Large intestine (tissue), 3 donors: ENCODE measurements around the gene CEMIP. TPM values are rescaled to one million over a fixed set of nuclear protein-coding genes. Genes with fewer than 3 reads are reported as not detected.

Experiments
- DNase-seq, 2 donors: peaks; one replicate each; pipeline versions ENCODE4 v3.0.0 to v3.0.0-alpha.2; 2013
- H3K27ac ChIP-seq: one replicate; pipeline ENCODE4 v1.5.1; 2013; ENCODE audit warnings: low read length
- H3K27me3 ChIP-seq: 2 replicates; pipeline ENCODE4 v1.6.1; 2013; ENCODE audit warnings: low read length; ENCODE audit not compliant: control insufficient read depth, insufficient read depth
- H3K36me3 ChIP-seq: 2 replicates; pipeline ENCODE4 v1.6.1; 2013; ENCODE audit warnings: low read length; ENCODE audit not compliant: control insufficient read depth, insufficient read depth
- H3K4me1 ChIP-seq: one replicate; pipeline ENCODE4 v1.6.1; 2013; ENCODE audit warnings: low read length; ENCODE audit not compliant: control insufficient read depth, insufficient read depth
- H3K4me3 ChIP-seq: one replicate; pipeline ENCODE4 v1.5.1; 2013; ENCODE audit warnings: low read length
- H3K9me3 ChIP-seq: one replicate; pipeline ENCODE4 v1.6.1; 2013; ENCODE audit warnings: mild to moderate bottlenecking, low read depth, low read length, moderate library complexity; ENCODE audit not compliant: control insufficient read depth
- WGBS: methylation state at CpG from one replicate; pipeline ENCODE4 v1.1.5; 2013; ENCODE audit warnings: low lambda C conversion rate; ENCODE audit not compliant: insufficient coverage; 5-methylcytosine and 5-hydroxymethylcytosine counted together
- polyA plus RNA-seq: library from polyadenylated mRNA; unstranded; fragments of 120-200 nt; gene quantifications from one replicate; pipeline ENCODE4 v1.2.1, GENCODE V29; 2013

Gene CEMIP
- polyA plus RNA-seq, 1 donor, result 2.5 TPM

DNA sequence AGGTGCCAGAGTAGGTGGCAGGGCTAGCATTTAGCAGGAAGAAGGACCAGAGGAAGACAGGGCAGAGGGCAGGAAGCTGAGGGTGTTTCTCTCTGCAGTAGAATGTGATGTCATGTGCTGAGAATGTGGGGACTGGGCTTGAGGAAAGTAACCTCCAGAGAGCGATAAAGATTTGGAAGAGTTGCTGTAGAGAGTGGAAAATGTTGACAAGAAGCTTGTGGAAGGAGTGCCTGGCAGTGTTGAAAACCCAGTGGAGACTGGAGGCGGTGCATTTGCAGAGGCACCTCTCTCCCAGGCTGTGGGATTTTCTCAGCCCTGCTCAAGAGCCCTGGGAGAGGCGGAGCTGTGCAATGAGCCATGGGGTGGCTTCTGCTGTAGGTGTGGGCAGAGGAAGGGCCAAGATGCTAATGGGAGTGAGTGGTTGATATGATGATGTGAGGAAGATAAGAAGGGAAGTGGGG is 155.6 kb downstream of the CEMIP start:
- no peak for DNase-seq
- Histone ChIP-seq H3K4me1 (no peaks in the 10 kb centered on the region), H3K36me3 (no peaks in the 10 kb centered on the region), H3K27ac (no peak overlapping the region), H3K27me3 (no peaks in the 10 kb centered on the region), H3K9me3 (no peaks in the 10 kb centered on the region), H3K4me3 (no peak overlapping the region)
- no CpG with 5 or more reads among the region's 3 CpGs for WGBS

DNA sequence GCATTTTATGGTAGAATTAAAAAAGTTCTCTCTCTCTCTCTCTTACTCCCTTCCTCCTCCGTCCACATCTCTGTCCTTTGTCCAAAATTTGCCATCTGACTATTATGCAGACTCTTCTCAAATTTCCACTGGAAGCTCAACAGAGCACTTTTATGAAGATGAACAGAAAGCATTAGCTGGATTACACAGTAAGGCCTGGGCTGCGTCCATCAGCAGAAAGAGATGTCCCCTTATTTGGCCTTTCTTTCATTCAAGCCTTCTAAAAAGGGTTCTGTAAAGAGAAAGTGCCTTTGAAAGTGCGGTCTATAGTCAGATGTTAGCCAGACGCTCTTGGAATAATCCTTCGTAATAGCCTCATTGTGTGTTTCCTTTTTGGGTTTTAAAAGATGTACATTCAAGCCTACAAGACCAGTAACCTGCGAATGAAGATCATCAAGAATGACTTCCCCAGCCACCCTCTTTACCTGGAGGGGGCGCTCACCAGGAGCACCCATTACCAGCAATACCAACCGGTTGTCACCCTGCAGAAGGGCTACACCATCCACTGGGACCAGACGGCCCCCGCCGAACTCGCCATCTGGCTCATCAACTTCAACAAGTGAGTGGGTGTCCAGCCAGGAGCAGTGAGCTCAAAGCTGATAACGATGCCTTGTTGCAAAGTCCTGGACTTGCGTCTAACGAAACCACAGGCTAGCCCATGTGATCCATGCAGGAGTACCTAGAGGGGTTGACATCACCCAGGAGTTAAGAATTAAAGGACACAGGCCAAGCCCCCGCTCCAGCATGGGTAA is 157.3 kb downstream of the CEMIP start:
- Histone ChIP-seq H3K27ac (no peak overlapping the region), H3K27me3 (no peaks in the 10 kb centered on the region), H3K9me3 (no peaks in the 10 kb centered on the region), H3K36me3 (peaks cover 5% of the 10 kb centered on the region), H3K4me1 (no peaks in the 10 kb centered on the region), H3K4me3 (no peak overlapping the region)
- WGBS, result 100% methylated on average over 2 of the region's 16 CpGs
- no peak for DNase-seq

DNA sequence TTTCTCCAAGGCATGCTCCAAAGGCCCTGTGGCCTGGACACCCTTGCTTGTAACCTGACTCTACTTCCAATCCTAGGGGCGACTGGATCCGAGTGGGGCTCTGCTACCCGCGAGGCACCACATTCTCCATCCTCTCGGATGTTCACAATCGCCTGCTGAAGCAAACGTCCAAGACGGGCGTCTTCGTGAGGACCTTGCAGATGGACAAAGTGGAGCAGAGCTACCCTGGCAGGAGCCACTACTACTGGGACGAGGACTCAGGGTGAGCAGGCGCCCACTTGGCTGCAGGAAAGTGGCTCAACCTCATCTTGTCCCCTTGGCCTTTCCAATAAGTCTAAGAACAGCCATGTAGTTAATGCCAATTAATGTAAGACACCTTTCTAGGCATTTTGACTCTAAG is 158.5 kb downstream of the CEMIP start:
- no CpG with 5 or more reads among the region's 12 CpGs for WGBS
- DNase-seq, result no peak
- Histone ChIP-seq H3K36me3 (peaks cover 14% of the 10 kb centered on the region), H3K27ac (no peak overlapping the region), H3K4me3 (no peak overlapping the region), H3K9me3 (no peaks in the 10 kb centered on the region), H3K4me1 (no peaks in the 10 kb centered on the region), H3K27me3 (no peaks in the 10 kb centered on the region)

DNA sequence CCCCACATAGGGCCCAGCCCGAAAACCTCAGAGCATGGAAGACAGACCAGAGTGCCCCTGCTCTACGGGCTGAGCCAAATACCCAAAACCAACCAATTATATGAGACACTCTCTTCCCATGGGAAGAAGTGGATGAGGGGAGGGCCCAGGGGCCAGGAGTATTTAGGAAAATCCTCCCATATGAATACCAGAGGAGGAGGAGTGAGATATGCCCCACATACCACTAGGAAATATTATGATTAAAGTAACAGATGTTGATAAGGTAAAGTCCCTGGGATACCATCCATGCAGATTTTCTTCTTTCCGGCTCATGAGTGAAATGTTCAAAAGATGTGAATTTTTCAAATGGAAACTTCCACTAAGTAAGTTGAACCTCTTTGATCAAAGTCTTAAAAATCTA is 160.0 kb downstream of the CEMIP start:
- H3K4me1 ChIP-seq, result no peaks in the 10 kb centered on the region
- DNase-seq, result no peak
- H3K9me3 ChIP-seq, result no peaks in the 10 kb centered on the region
- 100% methylated on average over 1 of the region's 3 CpGs for WGBS
- H3K27me3 ChIP-seq, result no peaks in the 10 kb centered on the region
- no peak overlapping the region for H3K27ac ChIP-seq
- no peak overlapping the region for H3K4me3 ChIP-seq
- H3K36me3 ChIP-seq, result peaks cover 22% of the 10 kb centered on the region

DNA sequence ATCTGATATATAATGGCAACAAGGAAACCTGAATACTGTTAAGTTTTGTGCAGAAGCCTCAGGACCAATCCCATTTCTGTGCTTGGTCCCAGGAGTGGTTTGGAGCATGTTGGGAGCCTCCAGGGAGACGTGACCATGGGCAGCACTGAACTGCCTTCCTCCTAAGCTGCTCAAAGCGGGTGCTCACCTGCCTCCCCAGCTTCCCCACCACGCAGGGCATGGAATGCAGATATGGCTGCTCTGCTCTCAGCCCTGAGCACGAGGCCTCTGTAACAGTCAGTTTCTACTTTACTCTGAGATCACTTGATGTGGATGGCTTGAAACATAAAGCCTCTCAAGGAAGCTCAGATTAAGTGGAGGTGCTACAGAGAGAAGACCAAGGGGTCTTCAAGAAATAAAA is 161.2 kb downstream of the CEMIP start:
- no peaks in the 10 kb centered on the region for H3K27me3 ChIP-seq
- no peak overlapping the region for H3K4me3 ChIP-seq
- no peaks in the 10 kb centered on the region for H3K9me3 ChIP-seq
- DNase-seq, result no peak
- no CpG with 5 or more reads among the region's 4 CpGs for WGBS
- peaks cover 22% of the 10 kb centered on the region for H3K36me3 ChIP-seq
- no peaks in the 10 kb centered on the region for H3K4me1 ChIP-seq
- no peak overlapping the region for H3K27ac ChIP-seq

DNA sequence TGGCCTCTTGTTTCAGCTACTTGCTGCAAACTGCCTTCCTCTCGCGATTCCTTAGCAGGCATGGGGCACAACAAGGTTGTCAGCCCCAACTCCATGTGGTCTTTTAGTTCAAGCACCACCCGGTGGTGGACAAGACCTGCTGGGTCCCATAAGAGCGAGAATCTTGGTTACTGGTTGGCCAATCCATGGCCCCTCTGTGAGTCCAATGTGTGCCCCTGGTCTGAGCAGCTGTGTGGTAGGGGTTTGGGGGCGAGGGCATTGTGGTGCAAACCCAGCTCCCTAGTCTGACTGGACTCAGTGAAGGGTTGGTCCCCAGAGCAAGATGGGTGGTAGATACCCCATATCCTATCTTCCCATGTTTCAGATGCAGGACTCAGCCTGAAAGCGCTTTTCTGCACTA is 161.7 kb downstream of the CEMIP start:
- H3K27ac ChIP-seq, result no peak overlapping the region

DNA sequence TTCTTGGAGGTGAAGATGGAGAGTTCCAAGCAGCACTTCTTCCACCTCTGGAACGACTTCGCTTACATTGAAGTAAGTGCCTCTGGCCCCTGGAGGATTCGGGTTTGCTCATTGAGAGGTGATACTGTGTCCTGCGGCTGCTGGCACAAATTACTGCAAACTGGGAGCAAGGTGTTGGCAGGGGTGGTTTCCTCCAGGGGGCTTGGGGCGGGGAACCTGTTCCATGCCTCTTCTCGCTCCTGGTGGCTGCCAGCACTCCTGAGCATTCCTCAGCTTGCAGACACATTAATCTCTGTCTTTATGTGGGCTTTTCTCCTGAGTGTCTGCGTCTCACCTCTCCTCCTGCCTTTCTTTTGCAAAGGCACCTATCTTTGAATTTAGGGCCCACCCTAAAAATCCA is 163.1 kb downstream of the CEMIP start:
- no peaks in the 10 kb centered on the region for H3K9me3 ChIP-seq
- H3K4me3 ChIP-seq, result no peak overlapping the region
- no peak overlapping the region for H3K27ac ChIP-seq
- H3K36me3 ChIP-seq, result peaks cover 36% of the 10 kb centered on the region
- no CpG with 5 or more reads among the region's 7 CpGs for WGBS
- no peaks in the 10 kb centered on the region for H3K27me3 ChIP-seq
- H3K4me1 ChIP-seq, result no peaks in the 10 kb centered on the region
- no peak for DNase-seq

More for the DNA sequence above, 161.7 kb downstream of the CEMIP start:
- Histone ChIP-seq H3K4me3 (no peak overlapping the region), H3K4me1 (no peaks in the 10 kb centered on the region), H3K36me3 (peaks cover 22% of the 10 kb centered on the region), H3K9me3 (no peaks in the 10 kb centered on the region), H3K27me3 (no peaks in the 10 kb centered on the region)
- DNase-seq, result no peak
- no CpG with 5 or more reads among the region's 6 CpGs for WGBS

DNA sequence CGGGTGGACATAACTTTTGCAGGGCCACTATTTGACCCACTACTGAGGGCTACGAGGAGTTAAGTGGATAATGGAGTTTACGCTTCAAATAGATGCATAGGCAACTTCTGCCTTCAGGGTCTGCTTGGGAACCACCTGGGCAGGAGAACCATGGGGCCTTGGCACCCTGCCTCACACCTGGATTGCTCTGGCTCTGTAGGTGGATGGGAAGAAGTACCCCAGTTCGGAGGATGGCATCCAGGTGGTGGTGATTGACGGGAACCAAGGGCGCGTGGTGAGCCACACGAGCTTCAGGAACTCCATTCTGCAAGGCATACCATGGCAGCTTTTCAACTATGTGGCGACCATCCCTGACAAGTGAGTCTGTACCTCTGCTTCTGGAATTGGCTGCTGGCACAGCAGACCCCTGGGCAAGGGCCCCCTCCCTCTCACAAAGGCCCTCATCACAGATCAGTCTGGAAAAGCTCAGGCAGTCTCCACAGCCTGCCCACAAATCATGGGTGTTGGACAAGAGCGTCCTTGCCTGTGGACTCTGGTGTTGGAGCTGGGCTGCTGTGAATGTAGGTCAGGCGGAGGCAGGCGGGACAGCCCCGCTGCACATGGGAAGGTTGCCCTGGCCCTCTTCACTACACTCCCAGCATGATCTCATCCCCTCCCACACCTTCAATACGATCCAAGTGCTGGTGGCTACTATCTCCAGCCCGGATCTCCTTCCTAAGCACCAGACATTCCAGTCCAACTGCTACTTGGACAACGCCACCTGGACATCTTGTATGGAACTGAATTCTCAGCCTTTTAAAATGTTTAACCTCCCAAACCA is 163.8 kb downstream of the CEMIP start:
- Histone ChIP-seq H3K9me3 (no peaks in the 10 kb centered on the region), H3K36me3 (peaks cover 42% of the 10 kb centered on the region), H3K27me3 (no peaks in the 10 kb centered on the region), H3K4me1 (no peaks in the 10 kb centered on the region), H3K4me3 (no peak overlapping the region), H3K27ac (no peak overlapping the region)
- WGBS, result no CpG with 5 or more reads among the region's 16 CpGs
- DNase-seq, result no peak

DNA sequence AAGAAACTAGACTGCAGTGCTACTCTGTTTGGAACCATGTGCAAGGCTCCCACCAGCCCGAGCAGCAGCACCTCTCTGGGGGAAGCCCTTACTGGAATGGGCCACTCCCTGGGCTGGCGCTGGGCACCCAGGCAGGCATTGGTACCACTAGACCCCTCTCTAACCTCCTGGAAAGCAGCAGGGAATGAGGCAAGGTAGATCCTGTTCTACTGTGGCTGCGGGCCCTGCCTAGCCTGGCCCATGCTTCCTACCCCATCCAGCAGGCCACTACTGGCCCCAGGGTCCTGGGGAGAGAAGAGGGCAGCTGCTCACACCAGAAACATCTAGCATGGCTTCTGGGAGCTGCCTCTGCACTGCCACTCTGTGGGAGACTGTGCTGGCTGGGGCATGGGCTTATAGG is 165.6 kb downstream of the CEMIP start:
- Histone ChIP-seq H3K27me3 (no peaks in the 10 kb centered on the region), H3K36me3 (peaks cover 61% of the 10 kb centered on the region), H3K9me3 (no peaks in the 10 kb centered on the region), H3K4me1 (no peaks in the 10 kb centered on the region), H3K4me3 (no peak overlapping the region), H3K27ac (no peak overlapping the region)
- WGBS, result no CpG with 5 or more reads among the region's 3 CpGs
- no peak for DNase-seq

DNA sequence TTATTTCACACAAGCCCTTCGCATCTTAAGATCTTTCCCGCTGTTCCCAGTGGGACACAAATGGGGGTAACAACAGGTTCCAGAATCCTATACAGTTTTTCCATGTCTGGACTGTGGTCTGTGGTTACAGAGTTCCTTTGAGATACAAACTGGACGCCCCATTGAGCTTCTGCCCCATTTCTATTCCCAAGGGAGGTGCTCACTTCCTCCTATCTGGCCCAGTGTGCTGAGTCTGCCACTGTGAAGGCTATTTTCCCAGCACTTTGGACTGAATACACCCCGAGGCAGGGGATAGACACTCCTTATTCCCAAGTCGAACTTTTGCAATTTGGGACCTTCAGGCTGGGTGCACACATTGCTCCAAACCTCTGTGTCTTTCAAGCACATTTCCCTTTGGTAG is 166.4 kb downstream of the CEMIP start:
- Histone ChIP-seq H3K36me3 (peaks cover 62% of the 10 kb centered on the region), H3K27ac (no peak overlapping the region), H3K4me3 (no peak overlapping the region), H3K9me3 (no peaks in the 10 kb centered on the region), H3K27me3 (no peaks in the 10 kb centered on the region), H3K4me1 (no peaks in the 10 kb centered on the region)
- WGBS, result 100% methylated on average over 2 of the region's 5 CpGs
- no peak for DNase-seq
